ENCODE data around the gene MADD. TPM values are rescaled to one million over a fixed set of nuclear protein-coding genes. Genes with fewer than 3 reads are reported as not detected.

The MADD gene
- total RNA-seq, 1 experiment from 2014 or later: 132 TPM

- Histone ChIP-seq H3K27me3 (replicated peaks; ENCODE audit: insufficient read depth, low read depth, low read length, poor library complexity) (no peaks in the 10 kb centered on the region), H3K9me3 (ENCODE audit: low read depth, low read length, poor library complexity, severe bottlenecking) (no peaks in the 10 kb centered on the region), H3K27ac (ENCODE audit: low read depth, low read length, poor library complexity, severe bottlenecking) (no peak overlapping the region), H3K4me1 (ENCODE audit: insufficient read depth, low read length, poor library complexity, severe bottlenecking) (peaks cover 15% of the 10 kb centered on the region), H3K36me3 (ENCODE audit: insufficient read depth, low read length, poor library complexity, severe bottlenecking) (peaks cover 54% of the 10 kb centered on the region), H3K4me3 (ENCODE audit: low read depth, low read length, poor library complexity, severe bottlenecking) (no peak overlapping the region)
- DNase-seq (ENCODE audit: low spot score): no peak
- ChIA-PET CTCF (interaction anchor here (0.6 kb wide), 1 partner anchor 358 kb away, joined by 5 read pairs; no protein-coding TSS in a partner anchor), POLR2A (ENCODE audit: low non-redundant PET) (interaction anchor here (0.6 kb wide), 1 partner anchor 49 kb away, joined by 14 read pairs; no protein-coding TSS in a partner anchor)
- intact Hi-C loops (cut with micrococcal nuclease; ENCODE audit: unreplicated experiment): loop anchor here (5.0 kb wide), 2 partner anchors 33 to 48 kb away; no protein-coding TSS in a partner anchor
- TF ChIP-seq EZH2 (IDR thresholded peaks at IDR 0.05; ENCODE audit: borderline replicate concordance, low read depth, low read length, poor library complexity, severe bottlenecking) (no peak), CTCF (conservative IDR thresholded peaks at IDR 0.05; ENCODE audit: low read depth, low read length) (no peak)
- BruUV-seq (replicated peaks): no TSS peak
Observed at GRCh38 chr11:47274495-47275235, 4.7 kb downstream of the MADD start.

GRCh38 chr11:47276923-47277322 lies 7.0 kb downstream of the MADD start:
- ChIA-PET CTCF (no interaction called here), POLR2A (ENCODE audit: low non-redundant PET) (no interaction called here)
- Histone ChIP-seq H3K4me3 (ENCODE audit: low read depth, low read length, poor library complexity, severe bottlenecking) (no peak overlapping the region), H3K27me3 (replicated peaks; ENCODE audit: insufficient read depth, low read depth, low read length, poor library complexity) (no peaks in the 10 kb centered on the region), H3K27ac (ENCODE audit: low read depth, low read length, poor library complexity, severe bottlenecking) (no peak overlapping the region), H3K4me1 (ENCODE audit: insufficient read depth, low read length, poor library complexity, severe bottlenecking) (peaks cover 5% of the 10 kb centered on the region), H3K9me3 (ENCODE audit: low read depth, low read length, poor library complexity, severe bottlenecking) (no peaks in the 10 kb centered on the region), H3K36me3 (ENCODE audit: insufficient read depth, low read length, poor library complexity, severe bottlenecking) (peaks cover 77% of the 10 kb centered on the region)
- TF ChIP-seq CTCF (conservative IDR thresholded peaks at IDR 0.05; ENCODE audit: low read depth, low read length): no peak
- TF ChIP-seq EZH2 (IDR thresholded peaks at IDR 0.05; ENCODE audit: borderline replicate concordance, low read depth, low read length, poor library complexity, severe bottlenecking): no peak
- DNase-seq (ENCODE audit: low spot score): no peak
- no TSS peak for BruUV-seq (replicated peaks)
- intact Hi-C loops (cut with micrococcal nuclease; ENCODE audit: unreplicated experiment): no loop called here

GRCh38 chr11:47278058-47278457 lies 8.1 kb downstream of the MADD start:
- CTCF ChIA-PET: no interaction called here
- intact Hi-C loops (cut with micrococcal nuclease; ENCODE audit: unreplicated experiment): no loop called here
- DNase-seq (ENCODE audit: low spot score): no peak
- Histone ChIP-seq H3K4me3 (ENCODE audit: low read depth, low read length, poor library complexity, severe bottlenecking) (no peak overlapping the region), H3K36me3 (ENCODE audit: insufficient read depth, low read length, poor library complexity, severe bottlenecking) (peaks cover 86% of the 10 kb centered on the region), H3K27me3 (replicated peaks; ENCODE audit: insufficient read depth, low read depth, low read length, poor library complexity) (no peaks in the 10 kb centered on the region), H3K4me1 (ENCODE audit: insufficient read depth, low read length, poor library complexity, severe bottlenecking) (no peaks in the 10 kb centered on the region), H3K27ac (ENCODE audit: low read depth, low read length, poor library complexity, severe bottlenecking) (no peak overlapping the region), H3K9me3 (ENCODE audit: low read depth, low read length, poor library complexity, severe bottlenecking) (no peaks in the 10 kb centered on the region)
- no TSS peak for BruUV-seq (replicated peaks)
- TF ChIP-seq EZH2 (IDR thresholded peaks at IDR 0.05; ENCODE audit: borderline replicate concordance, low read depth, low read length, poor library complexity, severe bottlenecking): no peak
- POLR2A ChIA-PET (ENCODE audit: low non-redundant PET): no interaction called here

GRCh38 chr11:47278769-47279168 lies 8.8 kb downstream of the MADD start:
- DNase-seq (ENCODE audit: low spot score): no peak
- BruUV-seq (replicated peaks): no TSS peak
- Histone ChIP-seq H3K27me3 (replicated peaks; ENCODE audit: insufficient read depth, low read depth, low read length, poor library complexity) (no peaks in the 10 kb centered on the region), H3K27ac (ENCODE audit: low read depth, low read length, poor library complexity, severe bottlenecking) (no peak overlapping the region), H3K4me3 (ENCODE audit: low read depth, low read length, poor library complexity, severe bottlenecking) (no peak overlapping the region), H3K36me3 (ENCODE audit: insufficient read depth, low read length, poor library complexity, severe bottlenecking) (peaks cover 93% of the 10 kb centered on the region), H3K4me1 (ENCODE audit: insufficient read depth, low read length, poor library complexity, severe bottlenecking) (no peaks in the 10 kb centered on the region), H3K9me3 (ENCODE audit: low read depth, low read length, poor library complexity, severe bottlenecking) (no peaks in the 10 kb centered on the region)
- ChIA-PET CTCF (no interaction called here), POLR2A (ENCODE audit: low non-redundant PET) (no interaction called here)
- TF ChIP-seq EZH2 (IDR thresholded peaks at IDR 0.05; ENCODE audit: borderline replicate concordance, low read depth, low read length, poor library complexity, severe bottlenecking) (no peak), CTCF (conservative IDR thresholded peaks at IDR 0.05; ENCODE audit: low read depth, low read length) (no peak)
- intact Hi-C loops (cut with micrococcal nuclease; ENCODE audit: unreplicated experiment): no loop called here

All from A673 (cell line).